ENCODE data around the gene CSNK1D.

DNA sequence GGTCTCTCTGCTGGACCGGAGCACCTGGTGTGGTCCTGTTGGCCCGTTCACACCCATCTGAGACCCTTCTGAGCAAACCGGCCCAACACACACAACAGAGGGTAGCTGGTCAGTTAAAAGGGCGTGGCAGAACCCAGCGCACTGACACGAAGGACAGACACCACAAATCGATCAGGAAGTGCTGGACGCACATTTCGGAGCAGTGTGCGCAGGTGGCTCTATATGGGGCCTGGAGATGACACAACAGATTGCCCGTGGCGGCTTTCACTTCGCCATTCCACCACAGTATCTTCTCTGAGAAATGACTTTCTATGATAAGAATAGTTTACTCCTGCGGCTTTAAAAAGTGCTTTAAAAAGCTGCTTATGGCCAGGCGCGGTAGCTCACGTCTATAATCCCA is 73.4 kb downstream of the CSNK1D start:
- TF ChIP-seq, protein P1, sequence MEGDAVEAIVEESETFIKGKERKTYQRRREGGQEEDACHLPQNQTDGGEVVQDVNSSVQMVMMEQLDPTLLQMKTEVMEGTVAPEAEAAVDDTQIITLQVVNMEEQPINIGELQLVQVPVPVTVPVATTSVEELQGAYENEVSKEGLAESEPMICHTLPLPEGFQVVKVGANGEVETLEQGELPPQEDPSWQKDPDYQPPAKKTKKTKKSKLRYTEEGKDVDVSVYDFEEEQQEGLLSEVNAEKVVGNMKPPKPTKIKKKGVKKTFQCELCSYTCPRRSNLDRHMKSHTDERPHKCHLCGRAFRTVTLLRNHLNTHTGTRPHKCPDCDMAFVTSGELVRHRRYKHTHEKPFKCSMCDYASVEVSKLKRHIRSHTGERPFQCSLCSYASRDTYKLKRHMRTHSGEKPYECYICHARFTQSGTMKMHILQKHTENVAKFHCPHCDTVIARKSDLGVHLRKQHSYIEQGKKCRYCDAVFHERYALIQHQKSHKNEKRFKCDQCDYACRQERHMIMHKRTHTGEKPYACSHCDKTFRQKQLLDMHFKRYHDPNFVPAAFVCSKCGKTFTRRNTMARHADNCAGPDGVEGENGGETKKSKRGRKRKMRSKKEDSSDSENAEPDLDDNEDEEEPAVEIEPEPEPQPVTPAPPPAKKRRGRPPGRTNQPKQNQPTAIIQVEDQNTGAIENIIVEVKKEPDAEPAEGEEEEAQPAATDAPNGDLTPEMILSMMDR (conservative IDR thresholded peaks at IDR 0.05; ENCODE audit: low read length) = no peak
- no peak for TF ChIP-seq EZH2phosphoT487 (IDR thresholded peaks at IDR 0.05; ENCODE audit: borderline replicate concordance)
